ENCODE results near the gene SCYGR2.

SCYGR2 gene

DNA sequence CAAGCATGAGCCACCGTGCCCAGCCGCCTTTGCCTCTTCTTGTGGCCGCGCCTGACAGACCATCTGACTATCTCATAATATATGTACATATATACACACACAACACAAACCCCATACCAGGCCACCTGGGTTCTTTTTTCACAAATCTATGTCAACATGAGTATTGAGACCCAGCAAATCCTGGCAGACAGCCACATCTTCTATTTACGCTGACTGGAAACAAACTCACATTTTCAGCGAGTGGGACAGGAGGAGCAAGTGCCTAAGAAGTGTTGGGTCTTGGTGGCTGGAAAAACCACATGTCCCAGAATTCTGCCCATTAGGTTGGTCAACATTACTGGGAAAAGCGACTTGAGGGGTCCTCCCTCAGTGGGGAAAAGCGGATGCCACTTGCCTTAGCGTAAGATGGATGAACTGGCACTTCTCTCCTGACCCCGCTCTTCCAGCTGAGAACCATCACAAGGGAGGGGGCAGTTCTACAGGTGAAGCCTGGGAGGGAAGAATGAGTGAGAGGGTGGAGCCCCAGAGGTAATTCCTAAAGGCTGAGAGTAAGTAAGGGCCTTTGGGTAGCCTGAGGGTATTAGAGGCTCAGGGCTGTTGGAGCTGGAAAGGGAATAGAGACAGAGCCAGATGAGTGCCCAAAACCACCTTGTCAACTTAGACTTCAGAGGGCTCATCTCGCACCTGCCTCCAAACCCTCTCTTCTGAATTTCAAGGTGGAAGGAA, 14.0 kb downstream of the SCYGR2 start:
- DNase-seq (ENCODE audit: low spot score), result no peak

DNA sequence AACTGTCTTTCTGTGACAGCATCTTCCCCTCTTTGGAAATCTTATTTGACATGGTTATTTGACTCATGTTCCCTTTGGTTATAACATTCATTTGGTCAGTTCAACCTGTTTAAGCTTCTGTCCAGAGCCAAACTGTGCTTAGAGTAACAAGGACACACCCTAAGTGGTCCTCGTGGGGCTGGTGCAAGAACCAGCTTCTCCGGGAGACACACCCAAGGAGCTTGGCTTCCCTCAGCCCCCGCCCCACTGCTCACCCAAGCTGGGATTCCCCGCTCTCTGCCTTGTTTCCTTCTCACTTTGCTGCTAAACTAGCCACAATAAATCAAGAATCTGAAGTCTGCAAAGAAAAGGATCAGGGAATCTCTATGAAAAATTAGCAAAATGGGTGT, 14.6 kb downstream of the SCYGR2 start:
- no peak for DNase-seq (ENCODE audit: low spot score)

DNA sequence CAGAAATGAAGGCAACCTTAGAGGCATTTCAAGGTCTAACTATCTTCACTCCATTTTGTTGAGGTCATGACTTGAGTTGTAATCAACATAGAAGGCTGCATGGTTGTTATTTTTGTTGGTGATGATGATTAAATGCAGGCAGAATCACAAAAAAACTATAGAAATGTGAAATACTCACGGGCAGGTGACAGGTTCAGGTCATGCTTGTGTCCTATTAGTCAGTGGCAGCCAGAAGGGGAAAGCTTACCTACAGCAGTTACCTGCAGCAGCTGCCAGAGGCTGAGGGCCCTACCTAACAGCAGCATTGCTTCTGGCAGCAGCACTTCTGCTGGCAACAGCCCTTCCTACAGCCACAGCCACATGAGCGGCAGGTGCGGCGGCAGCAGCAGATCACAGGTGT, 15.6 kb downstream of the SCYGR2 start:
- no peak for DNase-seq (ENCODE audit: low spot score)

- no peak for DNase-seq (ENCODE audit: low spot score)
Measured at GRCh38 chr2:227614740-227615139, 16.0 kb downstream of the SCYGR2 start, which contains the start of gene SCYGR3. SCYGR3 (minus strand) TSS chr2:227614840; CDS start chr2:227614840, 0 bp downstream.

DNA sequence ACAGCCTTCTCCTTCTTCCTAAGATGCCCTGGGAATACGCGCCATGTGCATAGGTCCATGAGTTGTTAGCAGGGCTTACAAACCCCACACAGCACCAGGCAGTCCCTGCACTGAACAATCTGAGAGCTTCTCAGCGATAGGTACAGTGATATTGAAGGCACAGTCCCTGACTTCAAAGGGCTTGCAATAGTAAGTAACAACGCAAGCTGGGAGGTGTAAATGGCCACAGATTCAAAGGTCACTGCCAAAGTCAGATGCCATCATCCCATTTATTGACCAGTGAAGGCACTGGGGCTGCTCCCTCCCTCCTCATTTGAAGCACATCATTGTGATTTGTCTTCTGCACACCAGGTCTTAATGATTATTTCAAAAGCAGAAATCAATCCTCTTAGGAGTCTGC, 16.5 kb downstream of the SCYGR2 start:
- DNase-seq (ENCODE audit: low spot score), result no peak

DNA sequence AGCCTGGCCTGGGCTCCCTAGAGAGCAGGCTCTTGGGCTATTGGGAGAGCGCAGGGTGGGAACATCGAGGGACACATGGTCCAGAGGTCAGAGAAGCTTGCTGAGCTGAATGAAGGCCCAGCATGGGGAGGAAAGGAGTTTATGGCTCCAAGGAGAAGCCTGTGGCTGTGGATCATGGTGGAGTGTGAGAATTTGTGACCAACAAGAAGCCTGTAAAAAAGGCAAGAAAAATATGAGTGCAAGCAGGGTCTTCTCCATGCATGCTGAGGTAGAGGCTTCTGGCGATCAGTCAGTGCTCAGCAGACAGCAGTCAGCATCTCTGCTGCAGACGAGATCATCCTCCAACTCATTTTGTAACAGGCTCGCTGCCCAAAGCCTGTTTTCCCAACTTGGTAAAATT, 17.2 kb downstream of the SCYGR2 start:
- DNase-seq (ENCODE audit: low spot score), result no peak

DNA sequence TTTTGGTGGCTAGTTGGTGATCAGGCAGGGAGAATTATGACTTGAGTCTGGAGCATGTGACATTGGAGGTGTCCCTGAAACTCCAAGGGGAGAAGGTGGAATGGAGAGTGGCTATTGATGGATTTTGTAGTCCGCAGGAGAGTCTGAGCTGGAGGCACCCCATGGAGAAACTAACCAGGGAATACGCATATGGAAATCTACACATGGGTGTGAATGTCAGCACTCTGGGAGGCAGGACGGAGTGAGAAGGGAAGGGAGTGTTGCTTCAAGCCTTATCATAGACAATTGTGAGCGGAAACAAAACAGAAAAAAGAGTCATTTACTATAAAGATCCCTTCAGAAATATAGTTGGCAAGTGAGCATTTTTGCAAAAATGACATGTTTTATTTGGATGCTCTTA, 17.9 kb downstream of the SCYGR2 start:
- DNase-seq (ENCODE audit: low spot score), result no peak

- no peak for DNase-seq (ENCODE audit: low spot score)
Measured at GRCh38 chr2:227617316-227618230, 18.9 kb downstream of the SCYGR2 start, which contains the start of gene SCYGR4. SCYGR4 (plus strand) TSS chr2:227617498; CDS start chr2:227617498, 0 bp downstream.

DNA sequence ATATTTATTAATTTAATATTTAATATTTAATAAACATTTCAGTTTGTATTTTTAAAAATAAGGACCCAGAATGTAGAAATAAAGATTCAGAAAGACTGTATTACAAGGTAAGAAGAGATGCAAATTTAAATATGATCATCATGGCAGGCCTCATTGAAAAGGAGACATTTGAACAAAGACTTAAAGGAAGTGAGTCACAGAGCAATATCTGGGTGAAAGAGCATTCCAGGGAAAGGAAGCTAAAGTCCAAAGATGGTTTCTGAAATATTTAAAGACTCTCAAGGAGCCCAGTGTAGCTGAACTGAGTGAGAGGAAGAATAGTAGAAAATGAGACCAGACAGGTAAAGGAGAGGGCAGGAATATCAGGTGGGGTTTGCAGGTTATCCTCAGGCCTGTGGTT, 24.5 kb downstream of the SCYGR2 start:
- no peak for DNase-seq (ENCODE audit: low spot score)

DNA sequence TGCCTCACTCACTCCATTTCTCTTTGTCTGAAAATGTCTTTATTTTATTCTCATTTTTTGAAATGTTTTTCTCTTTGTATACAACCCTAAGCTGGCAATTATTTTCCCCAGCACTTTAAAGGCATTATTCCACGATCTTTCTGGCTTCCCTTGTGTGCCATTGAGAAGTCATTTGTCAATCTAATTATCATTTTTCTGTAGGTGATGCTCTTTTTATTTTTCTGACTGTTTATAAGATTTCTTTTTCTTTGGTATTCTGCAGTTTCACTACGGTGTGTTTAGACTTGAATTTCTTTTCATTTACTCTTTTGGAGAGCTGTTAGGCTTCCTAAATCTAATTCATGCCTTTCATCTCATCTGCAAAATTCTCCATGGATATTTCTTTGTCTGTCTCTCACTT, 26.7 kb downstream of the SCYGR2 start:
- DNase-seq (ENCODE audit: low spot score), result no peak

- no peak for DNase-seq (ENCODE audit: low spot score)
Measured at GRCh38 chr2:227626580-227627151, 28.0 kb downstream of the SCYGR2 start.

DNA sequence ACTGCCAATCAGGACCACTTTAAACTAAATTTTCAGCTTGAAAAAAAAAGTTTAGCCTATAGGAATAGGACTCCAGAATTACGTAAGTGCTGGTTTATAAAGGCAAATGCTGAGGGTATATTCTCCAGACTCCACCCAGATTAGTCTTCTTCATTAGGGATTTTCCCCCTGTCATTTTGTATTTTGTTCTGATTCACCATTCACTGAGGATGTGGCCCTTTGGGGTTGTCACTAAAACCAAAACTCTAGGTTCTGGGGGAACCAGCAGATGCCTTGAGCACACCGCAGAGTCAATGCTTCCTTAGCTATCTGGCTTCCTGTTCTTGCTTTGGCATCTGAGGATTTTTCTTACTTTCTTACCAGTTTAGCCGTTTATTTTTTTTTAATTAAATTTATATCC, 29.1 kb downstream of the SCYGR2 start:
- no peak for DNase-seq (ENCODE audit: low spot score)

GRCh38 chr2:227629435-227629834, 30.7 kb downstream of the SCYGR2 start:
- DNase-seq (ENCODE audit: low spot score), result no peak

- DNase-seq (ENCODE audit: low spot score), result no peak
Measured at GRCh38 chr2:227630322-227630721, 31.6 kb downstream of the SCYGR2 start.

- DNase-seq (ENCODE audit: low spot score), result no peak
Measured at GRCh38 chr2:227632827-227633226, 34.1 kb downstream of the SCYGR2 start.

DNA sequence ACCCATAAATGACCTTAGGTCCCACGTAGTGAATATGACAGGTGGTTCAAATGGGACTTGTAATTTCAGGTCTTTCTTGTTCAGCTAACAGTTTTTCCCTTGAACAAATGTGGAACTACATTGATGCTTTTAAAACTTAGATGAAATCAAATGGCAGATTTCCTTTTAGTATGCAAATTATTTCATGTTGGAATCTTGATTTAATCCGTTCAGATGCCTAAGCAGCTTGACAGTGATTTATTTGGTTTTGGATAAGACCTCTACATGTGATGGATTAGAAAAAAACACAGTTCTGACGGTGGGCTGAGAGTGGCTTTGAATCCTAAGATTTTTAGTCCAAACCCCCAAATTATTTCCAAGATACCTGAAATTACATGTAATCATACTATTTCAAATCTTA, 35.5 kb downstream of the SCYGR2 start:
- no peak for DNase-seq (ENCODE audit: low spot score)

DNA sequence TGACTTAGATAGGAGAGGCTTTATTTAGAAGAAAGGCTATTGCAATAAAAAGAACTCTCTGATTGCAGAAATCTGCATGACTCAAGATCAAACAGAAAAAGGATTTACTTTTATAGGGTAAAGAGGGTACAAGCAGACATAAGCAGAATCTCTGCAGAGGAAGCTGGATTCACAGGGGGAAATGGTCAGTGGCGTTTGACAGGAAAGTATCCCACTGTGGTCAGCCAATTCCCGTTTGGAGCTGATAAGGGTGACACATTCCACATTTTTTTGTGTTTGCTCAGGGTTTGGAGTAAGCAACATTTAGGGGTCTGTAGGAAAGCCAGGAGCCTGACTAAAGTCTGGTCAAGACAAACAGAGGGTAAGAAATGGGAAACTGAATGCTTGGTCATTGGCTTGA, 44.0 kb downstream of the SCYGR2 start:
- no peak for DNase-seq (ENCODE audit: low spot score)

- DNase-seq (ENCODE audit: low spot score), result no peak
Measured at GRCh38 chr2:227643990-227644551, 45.4 kb downstream of the SCYGR2 start.
